Smooth muscle cell (in vitro differentiated cells): ENCODE data around the gene C2orf49. TPM values are rescaled to one million over a fixed set of nuclear protein-coding genes. Genes with fewer than 3 reads are reported as not detected.

Experiments
- DNase-seq: peaks from one replicate; lab custom pipeline; 2025; ENCODE audit not compliant: unreplicated experiment; lab: John Stamatoyannopoulos, UW
- H2AFZ ChIP-seq: fragments of 200-600 bp; sonication (generic); 2 replicates; pipeline ENCODE4 v1.6.0; 2016; ENCODE audit warnings: antibody characterized with exemption, low read depth, mild to moderate bottlenecking
- H3F3A ChIP-seq: fragments of 200-600 bp; sonication (generic); 2 replicates; pipeline ENCODE4 v1.6.0; 2017; ENCODE audit warnings: antibody characterized with exemption, low read depth
- H3K27ac ChIP-seq: fragments of 200-600 bp; sonication (generic); 2 replicates; pipeline ENCODE4 v1.5.1; 2016; ENCODE audit warnings: low read depth, mild to moderate bottlenecking
- H3K27me3 ChIP-seq: fragments of 200-600 bp; sonication (generic); 2 replicates; pipeline ENCODE4 v1.6.1; 2016; ENCODE audit warnings: low read depth, mild to moderate bottlenecking
- H3K36me3 ChIP-seq: fragments of 200-600 bp; sonication (generic); 2 replicates; pipeline ENCODE4 v1.5.1; 2016; ENCODE audit warnings: low read depth
- H3K4me1 ChIP-seq: fragments of 200-600 bp; sonication (generic); 2 replicates; pipeline ENCODE4 v1.5.1; 2016; ENCODE audit warnings: low read depth
- H3K4me2 ChIP-seq: fragments of 200-600 bp; sonication (generic); 2 replicates; pipeline ENCODE4 v1.6.0; 2016; ENCODE audit warnings: mild to moderate bottlenecking
- H3K4me3 ChIP-seq: fragments of 200-600 bp; sonication (generic); 2 replicates; pipeline ENCODE4 v1.5.1; 2016; ENCODE audit warnings: mild to moderate bottlenecking
- H3K79me2 ChIP-seq: fragments of 200-600 bp; sonication (generic); 2 replicates; pipeline ENCODE4 v1.6.0; 2016; ENCODE audit warnings: low read depth, mild to moderate bottlenecking
- H3K9ac ChIP-seq: fragments of 200-600 bp; sonication (generic); 2 replicates; pipeline ENCODE4 v1.6.0; 2016; ENCODE audit warnings: low read depth
- H3K9me3 ChIP-seq: fragments of 200-600 bp; sonication (generic); replicated peaks from 2 replicates; pipeline ENCODE4 v1.5.1; 2016; ENCODE audit warnings: low read depth
- H4K20me1 ChIP-seq: fragments of 200-600 bp; sonication (generic); 2 replicates; pipeline ENCODE4 v1.6.0; 2016; ENCODE audit warnings: low read depth
- CTCF ChIP-seq: fragments of 200-600 bp; sonication (generic); IDR thresholded peaks from 2 replicates; pipeline ENCODE4 v1.5.1; 2017; ENCODE audit warnings: borderline replicate concordance, mild to moderate bottlenecking, antibody characterized with exemption; ENCODE audit not compliant: insufficient read depth, poor library complexity, severe bottlenecking
- WGBS: methylation state at CpG from one replicate; pipeline ENCODE4 v1.1.7; 2016; ENCODE audit warnings: low lambda C conversion rate; 5-methylcytosine and 5-hydroxymethylcytosine counted together
- polyA plus RNA-seq: library from polyadenylated mRNA; unstranded; fragments of >200 nt; fragmentation: Nextera tagmentation; extraction: Ambion mirVana; gene quantifications from 2 replicates; pipeline ENCODE4 v1.2.1, GENCODE V29; 2016
- total RNA-seq: library from RNA; depleted of rRNA; stranded (reverse); fragments of >200 nt; gene quantifications from 2 replicates; pipeline ENCODE4 v1.2.3, GENCODE V29; 2014

The C2orf49 gene
- total and polyA plus RNA-seq, 2 experiments from 2014 or later, result 17.9 to 37.7 TPM

- H3K79me2 ChIP-seq, result peaks cover 95% of the 10 kb centered on the region
- peaks cover 2% of the 10 kb centered on the region for H3K36me3 ChIP-seq
- peaks cover 7% of the 10 kb centered on the region for H3F3A ChIP-seq
- TF ChIP-seq CTCF, result no peak
- no peak overlapping the region for H3K4me2 ChIP-seq
- H3K27me3 ChIP-seq, result no peaks in the 10 kb centered on the region
- H3K27ac ChIP-seq, result peak overlapping the region; percentile 40
- DNase-seq, result no peak
- H3K4me3 ChIP-seq, result no peak overlapping the region
- H3K9ac ChIP-seq, result no peak overlapping the region
- H3K4me1 ChIP-seq, result peaks cover 7% of the 10 kb centered on the region
- H3K9me3 ChIP-seq, result no peaks in the 10 kb centered on the region
- no peak overlapping the region for H2AFZ ChIP-seq
- WGBS, result 90% methylated on average over 5 of the region's 5 CpGs
- peaks cover 100% of the 10 kb centered on the region for H4K20me1 ChIP-seq
Measured at GRCh38 chr2:105391058-105391627, 53.8 kb downstream of the C2orf49 start.

DNA sequence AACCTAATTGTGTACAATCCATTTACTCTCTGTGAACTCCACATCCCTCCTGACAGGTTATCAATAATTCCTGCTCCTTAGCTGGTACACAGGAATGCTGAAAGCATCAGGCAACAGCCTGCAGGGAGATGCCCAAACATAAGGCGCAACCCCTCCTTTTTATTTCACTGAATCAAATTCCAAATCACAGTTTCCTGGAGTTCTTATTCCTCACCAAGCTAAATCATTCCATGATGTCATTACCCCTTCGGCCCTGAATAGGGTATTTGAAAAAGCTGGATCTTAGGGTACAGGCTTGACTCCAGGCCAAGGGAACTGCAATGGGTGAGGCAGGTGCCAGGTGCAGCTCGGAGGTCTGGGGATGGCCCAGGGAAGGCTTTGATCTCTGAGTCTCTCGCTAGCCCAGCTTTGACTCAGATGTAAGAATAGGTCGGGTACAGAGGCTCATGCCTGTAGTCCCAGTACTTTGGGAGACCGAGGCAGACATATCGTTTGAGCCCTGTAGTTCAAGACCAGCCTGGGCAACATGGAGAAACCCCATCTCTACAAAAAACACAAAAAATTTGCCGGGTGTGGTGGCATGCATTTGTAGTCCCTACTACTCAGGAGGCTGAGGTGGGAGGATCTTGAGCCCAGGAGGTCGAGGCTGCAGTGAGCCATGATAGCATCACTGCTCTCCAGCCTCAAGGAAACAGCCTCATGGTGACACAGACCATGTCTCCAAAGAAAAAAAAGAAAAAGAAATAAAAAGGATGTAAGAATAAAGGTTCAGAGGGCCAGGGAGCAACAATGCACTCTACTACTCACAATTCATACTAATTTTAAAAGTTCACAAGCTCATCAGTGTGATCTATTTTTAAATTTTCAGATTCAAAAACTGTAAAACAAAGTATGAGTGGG lies 54.7 kb downstream of the C2orf49 start:
- Histone ChIP-seq H4K20me1 (peaks cover 97% of the 10 kb centered on the region), H3K27me3 (no peaks in the 10 kb centered on the region), H3K79me2 (peaks cover 94% of the 10 kb centered on the region), H2AFZ (no peak overlapping the region), H3K4me2 (no peak overlapping the region), H3K9ac (no peak overlapping the region), H3F3A (peaks cover 11% of the 10 kb centered on the region), H3K4me1 (peaks cover 12% of the 10 kb centered on the region), H3K27ac (peak overlapping the region; percentile 9), H3K9me3 (no peaks in the 10 kb centered on the region), H3K36me3 (no peaks in the 10 kb centered on the region), H3K4me3 (no peak overlapping the region)
- no peak for TF ChIP-seq CTCF
- WGBS, result 98% methylated on average over 9 of the region's 9 CpGs
- no peak for DNase-seq

DNA sequence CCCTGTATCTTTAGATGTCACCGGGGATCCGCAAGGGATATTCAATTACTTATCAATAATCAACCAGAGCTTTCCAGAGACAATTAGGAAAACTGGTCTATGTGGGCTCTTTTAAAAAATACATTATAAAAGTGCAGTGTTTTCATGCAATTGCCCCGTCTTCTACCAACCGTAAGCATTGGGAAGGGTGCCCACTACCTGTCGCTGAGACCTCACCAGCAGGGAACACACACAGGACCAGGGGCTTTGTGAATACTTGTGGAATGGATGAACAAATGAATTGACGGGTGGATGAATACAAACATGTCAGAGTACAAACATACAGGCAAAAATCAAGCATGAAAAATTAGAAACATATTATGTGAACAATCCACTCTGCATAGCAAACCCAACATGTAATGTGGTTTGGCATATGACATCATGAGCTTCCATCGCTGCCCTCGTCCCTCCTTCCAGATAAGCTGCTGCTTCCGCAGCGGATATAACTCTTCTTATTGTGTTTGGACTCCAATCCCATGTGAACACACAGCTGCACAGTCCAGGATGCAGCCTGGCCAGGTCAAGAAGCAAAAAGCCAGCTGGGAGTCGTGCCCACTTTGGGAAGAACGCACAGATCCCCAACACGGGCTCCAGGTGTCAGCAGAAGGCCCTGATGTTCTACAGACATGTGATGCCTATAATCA lies 56.2 kb downstream of the C2orf49 start:
- H3K9me3 ChIP-seq, result no peaks in the 10 kb centered on the region
- H4K20me1 ChIP-seq, result peaks cover 82% of the 10 kb centered on the region
- no peak for TF ChIP-seq CTCF
- H3K4me2 ChIP-seq, result peak overlapping the region; percentile 97
- no peak for DNase-seq
- H3K27me3 ChIP-seq, result no peaks in the 10 kb centered on the region
- H3K27ac ChIP-seq, result peak overlapping the region; percentile 97
- no peak overlapping the region for H3K9ac ChIP-seq
- peaks cover 11% of the 10 kb centered on the region for H3F3A ChIP-seq
- H3K4me3 ChIP-seq, result no peak overlapping the region
- no peak overlapping the region for H2AFZ ChIP-seq
- H3K4me1 ChIP-seq, result peaks cover 21% of the 10 kb centered on the region
- peaks cover 94% of the 10 kb centered on the region for H3K79me2 ChIP-seq
- WGBS, result 80% methylated on average over 13 of the region's 13 CpGs
- H3K36me3 ChIP-seq, result no peaks in the 10 kb centered on the region
